Activated CD8-positive, alpha-beta memory T cell treated with anti-CD3 and anti-CD28 coated beads for 36 hours (primary cell): ENCODE results near the gene MLF2. TPM values are rescaled to one million over a fixed set of nuclear protein-coding genes. Genes with fewer than 3 reads are reported as not detected.

Experiments used
- CTCF ChIA-PET: fragments of 350-600 bp; sonication (Branson Sonifier 250); formaldehyde crosslinking; loops from one replicate; lab custom pipeline; 2021; ENCODE audit warnings: antibody characterized with exemption; lab: Charles Lee
- POLR2A ChIA-PET: fragments of 350-600 bp; sonication (Branson Sonifier 250); formaldehyde crosslinking; loops from one replicate; lab custom pipeline; 2021; ENCODE audit warnings: antibody characterized with exemption; lab: Charles Lee
- total RNA-seq, 2 experiments: library from RNA; stranded (reverse); gene quantifications; one replicate each; pipeline ENCODE4 v1.2.3, GENCODE V29; 2021

Gene MLF2
- 100 to 1,000 TPM; 144 to 150 TPM for total RNA-seq

- ChIA-PET POLR2A (interaction anchor here (0.6 to 2.8 kb wide), 20 partner anchors 10 to 301 kb away, joined by 3 to 39 read pairs (median 4); partner anchors contain the start of genes COPS7A, PTMS, SPSB2 and TAPBPL), CTCF (interaction anchor here (0.6 to 5.7 kb wide), 30 partner anchors 9 to 186 kb away, joined by 3 to 91 read pairs (median 4); partner anchors contain the start of genes CD4, CDCA3, COPS7A and GPR162)
These were observed at the start of gene MLF2 for GRCh38 chr12:6752921-6753771. Gene MLF2 (minus strand): TSS chr12:6753141. CDS start chr12:6752334, 807 bp downstream.

GRCh38 chr12:6799147-6799546, 46.2 kb upstream of the MLF2 start:
- POLR2A ChIA-PET = no interaction called here
- CTCF ChIA-PET = no interaction called here

GRCh38 chr12:6796576-6796975, 43.6 kb upstream of the MLF2 start:
- ChIA-PET CTCF (interaction anchor here (0.9 to 1.4 kb wide), 3 partner anchors 8 to 43 kb away, joined by 3 to 5 read pairs (median 4); no protein-coding TSS in a partner anchor), POLR2A (no interaction called here)

GRCh38 chr12:6795088-6795487, 42.1 kb upstream of the MLF2 start:
- CTCF ChIA-PET = interaction anchor here (0.6 to 1.4 kb wide), 5 partner anchors 10 to 204 kb away, joined by 3 to 4 read pairs (median 3); no protein-coding TSS in a partner anchor
- POLR2A ChIA-PET = no interaction called here

GRCh38 chr12:6792522-6793201, 39.7 kb upstream of the MLF2 start:
- POLR2A ChIA-PET = interaction anchor here (1.2 kb wide), 1 partner anchor 104 kb away, joined by 3 read pairs; no protein-coding TSS in a partner anchor
- CTCF ChIA-PET = interaction anchor here (1.0 to 2.2 kb wide), 6 partner anchors 18 to 47 kb away, joined by 3 to 11 read pairs (median 3); partner anchors contain the start of gene MLF2

- ChIA-PET CTCF (interaction anchor here (1.0 to 2.2 kb wide), 4 partner anchors 33 to 47 kb away, joined by 3 to 11 read pairs (median 3); partner anchors contain the start of gene MLF2), POLR2A (interaction anchor here (1.2 kb wide), 1 partner anchor 103 kb away, joined by 3 read pairs; no protein-coding TSS in a partner anchor)
These were observed 39.1 kb upstream of the MLF2 start for GRCh38 chr12:6791931-6792520.

GRCh38 chr12:6790496-6791150, 37.7 kb upstream of the MLF2 start:
- POLR2A ChIA-PET = no interaction called here
- CTCF ChIA-PET = no interaction called here

- ChIA-PET CTCF (interaction anchor here (1.2 to 1.6 kb wide), 5 partner anchors 7 to 102 kb away, joined by 3 to 10 read pairs (median 5); partner anchors contain the start of gene MLF2), POLR2A (no interaction called here)
These were observed 36.3 kb upstream of the MLF2 start, which contains the start of gene CD4 for GRCh38 chr12:6788972-6789924. Gene CD4 (plus strand): TSS chr12:6789528. CDS start chr12:6800139, 10,611 bp downstream.

- POLR2A ChIA-PET = no interaction called here
- CTCF ChIA-PET = interaction anchor here (0.9 kb wide), 1 partner anchor 21 kb away, joined by 4 read pairs; the partner anchor contains the start of gene PTMS
These were observed 34.4 kb upstream of the MLF2 start for GRCh38 chr12:6787309-6787708.

GRCh38 chr12:6786416-6787094, 33.6 kb upstream of the MLF2 start:
- ChIA-PET POLR2A (interaction anchor here (0.6 kb wide), 1 partner anchor 82 kb away, joined by 3 read pairs; no protein-coding TSS in a partner anchor), CTCF (interaction anchor here (0.9 to 1.1 kb wide), 2 partner anchors 12 to 20 kb away, joined by 3 to 4 read pairs; partner anchors contain the start of gene PTMS)

GRCh38 chr12:6784761-6785160, 31.8 kb upstream of the MLF2 start:
- ChIA-PET POLR2A (interaction anchor here (0.8 kb wide), 1 partner anchor 36 kb away, joined by 3 read pairs; no protein-coding TSS in a partner anchor), CTCF (interaction anchor here (0.6 to 1.8 kb wide), 4 partner anchors 31 to 314 kb away, joined by 3 to 5 read pairs (median 4); partner anchors contain the start of genes MLF2 and VAMP1)

- ChIA-PET POLR2A (interaction anchor here (0.8 kb wide), 1 partner anchor 37 kb away, joined by 3 read pairs; no protein-coding TSS in a partner anchor), CTCF (interaction anchor here (0.6 to 1.8 kb wide), 5 partner anchors 17 to 314 kb away, joined by 3 to 5 read pairs (median 4); partner anchors contain the start of genes MLF2 and VAMP1)
These were observed 31.4 kb upstream of the MLF2 start for GRCh38 chr12:6784296-6784695.

GRCh38 chr12:6783828-6784227, 30.9 kb upstream of the MLF2 start:
- ChIA-PET CTCF (interaction anchor here (0.6 to 1.8 kb wide), 5 partner anchors 17 to 45 kb away, joined by 3 to 4 read pairs (median 4); partner anchors contain the start of gene MLF2), POLR2A (no interaction called here)

- POLR2A ChIA-PET = interaction anchor here (0.5 kb wide), 1 partner anchor 154 kb away, joined by 4 read pairs; no protein-coding TSS in a partner anchor
- CTCF ChIA-PET = interaction anchor here (0.6 to 1.1 kb wide), 3 partner anchors 30 to 46 kb away, joined by 3 read pairs; partner anchors contain the start of gene MLF2
These were observed 30.1 kb upstream of the MLF2 start for GRCh38 chr12:6782850-6783566.

GRCh38 chr12:6782119-6782518, 29.2 kb upstream of the MLF2 start:
- POLR2A ChIA-PET = no interaction called here
- CTCF ChIA-PET = interaction anchor here (1.1 to 2.5 kb wide), 4 partner anchors 10 to 29 kb away, joined by 3 to 26 read pairs (median 10); partner anchors contain the start of genes LAG3, MLF2 and PTMS
